DMS114 treated with DMSO at 0.1 percent for 48 hours (cell line): Measurements from ENCODE around the gene MAP2K7.
"Not testable (repeated sequence)": the region's sequence is repeated elsewhere in the genome, so short reads cannot be mapped to it uniquely, and the experiment has no call there.

Source experiments
- DNase-seq: peaks from one replicate; lab custom pipeline; 2025; ENCODE audit not compliant: unreplicated experiment; lab: John Stamatoyannopoulos, UW

MAP2K7 gene

DNA sequence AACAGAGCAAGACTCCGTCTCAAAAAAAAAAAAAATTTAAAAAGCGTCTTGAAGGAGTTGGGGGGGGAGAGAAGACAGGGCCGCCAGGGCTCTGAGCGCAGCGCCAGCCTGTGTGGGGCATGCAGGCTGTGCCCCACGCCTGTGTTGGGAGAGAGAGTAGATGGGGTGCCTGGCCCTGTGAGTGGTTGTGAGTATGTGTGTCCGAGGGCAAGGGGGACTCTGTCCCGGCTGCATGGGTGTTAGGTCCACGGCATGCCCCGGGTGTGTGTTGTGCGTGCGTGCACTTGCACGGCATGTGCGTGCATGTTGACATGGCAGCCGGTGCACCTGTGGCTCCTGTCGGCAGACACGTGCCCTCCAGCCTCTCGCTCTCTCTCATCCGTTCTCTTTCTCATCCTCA is 3.4 kb downstream of the MAP2K7 start:
- DNase-seq = no peak

GRCh38 chr19:7907544-7907943 is 3.9 kb downstream of the MAP2K7 start:
- no peak for DNase-seq

DNA sequence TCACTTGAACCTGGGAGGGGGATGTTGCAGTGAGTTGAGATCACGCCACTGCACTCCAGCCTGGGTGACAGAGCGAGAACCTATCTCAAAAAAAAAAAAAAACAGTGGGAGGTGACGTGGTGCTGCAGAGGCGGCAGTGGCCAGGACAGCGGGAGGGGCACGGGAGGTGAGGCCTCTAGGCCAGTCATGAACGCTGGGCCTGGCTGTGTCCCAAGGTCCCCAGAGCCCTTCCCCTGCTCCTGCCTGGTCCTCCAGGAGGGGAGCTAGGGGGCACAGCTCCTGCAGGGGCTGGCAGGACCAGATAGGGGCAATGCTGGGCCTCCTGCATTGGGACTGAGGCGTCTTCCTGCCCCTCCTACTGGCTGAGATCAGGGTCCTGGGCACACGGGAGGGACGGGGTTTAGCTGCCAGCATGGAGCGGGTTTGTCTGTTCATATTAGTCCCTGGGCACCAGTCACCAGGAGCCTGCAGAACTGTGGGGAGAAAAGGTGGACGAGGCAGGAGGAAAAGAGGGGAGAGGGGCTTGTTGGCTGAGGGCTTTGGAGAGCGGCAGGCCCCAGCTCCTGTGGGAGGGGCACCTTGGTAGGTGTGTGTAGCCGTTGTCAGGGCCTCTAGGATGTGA is 4.5 kb downstream of the MAP2K7 start:
- DNase-seq = no peak

GRCh38 chr19:7908742-7909461 is 5.2 kb downstream of the MAP2K7 start:
- DNase-seq = no peak

DNA sequence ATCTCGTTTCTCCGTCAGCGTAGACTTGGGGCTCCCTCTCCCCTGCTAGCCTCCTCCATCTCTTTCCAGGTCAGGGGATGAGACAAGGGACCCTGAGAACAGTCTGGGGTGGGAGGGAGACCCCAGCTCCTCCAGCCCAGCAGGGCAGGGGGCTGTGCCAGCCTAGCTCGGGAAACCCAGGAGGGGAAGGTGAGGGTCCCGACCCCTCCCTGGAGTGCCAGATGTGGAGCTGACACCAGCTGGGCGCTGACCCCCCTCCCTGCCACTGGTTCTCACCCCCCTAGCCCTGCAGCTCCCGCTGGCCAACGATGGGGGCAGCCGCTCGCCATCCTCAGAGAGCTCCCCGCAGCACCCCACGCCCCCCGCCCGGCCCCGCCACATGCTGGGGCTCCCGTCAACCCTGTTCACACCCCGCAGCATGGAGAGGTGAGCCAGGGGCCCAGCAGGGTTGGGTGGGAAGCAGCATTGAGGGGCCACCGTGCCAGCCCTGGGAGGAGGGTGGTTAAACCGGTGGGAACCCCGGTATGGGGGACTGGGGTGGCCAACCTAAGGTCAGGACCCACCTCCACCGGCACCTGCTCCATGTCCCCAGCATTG is 5.9 kb downstream of the MAP2K7 start:
- no peak for DNase-seq

DNA sequence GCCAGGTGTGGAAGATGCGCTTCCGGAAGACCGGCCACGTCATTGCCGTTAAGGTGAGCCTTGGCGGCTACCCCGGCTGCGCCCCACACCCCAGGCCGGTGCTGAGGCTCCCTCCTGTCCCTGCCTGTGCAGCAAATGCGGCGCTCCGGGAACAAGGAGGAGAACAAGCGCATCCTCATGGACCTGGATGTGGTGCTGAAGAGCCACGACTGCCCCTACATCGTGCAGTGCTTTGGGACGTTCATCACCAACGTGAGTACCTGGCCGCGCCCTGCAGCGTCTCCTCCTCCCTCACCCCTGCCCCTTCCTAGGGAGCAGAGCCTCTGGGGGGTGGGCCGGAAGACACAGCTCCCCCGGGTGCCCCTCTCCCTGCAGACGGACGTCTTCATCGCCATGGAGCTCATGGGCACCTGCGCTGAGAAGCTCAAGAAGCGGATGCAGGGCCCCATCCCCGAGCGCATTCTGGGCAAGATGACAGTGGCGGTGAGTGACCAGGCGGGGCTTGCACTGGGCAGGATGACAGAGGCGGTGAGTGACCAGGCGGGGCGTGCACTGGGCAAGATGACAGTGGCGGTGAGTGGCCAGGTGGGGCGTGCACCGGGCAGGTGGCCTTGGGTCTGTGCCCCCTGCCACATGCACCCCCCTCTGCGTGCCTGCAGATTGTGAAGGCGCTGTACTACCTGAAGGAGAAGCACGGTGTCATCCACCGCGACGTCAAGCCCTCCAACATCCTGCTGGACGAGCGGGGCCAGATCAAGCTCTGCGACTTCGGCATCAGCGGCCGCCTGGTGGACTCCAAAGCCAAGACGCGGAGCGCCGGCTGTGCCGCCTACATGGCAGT is 6.9 kb downstream of the MAP2K7 start:
- no peak for DNase-seq

DNA sequence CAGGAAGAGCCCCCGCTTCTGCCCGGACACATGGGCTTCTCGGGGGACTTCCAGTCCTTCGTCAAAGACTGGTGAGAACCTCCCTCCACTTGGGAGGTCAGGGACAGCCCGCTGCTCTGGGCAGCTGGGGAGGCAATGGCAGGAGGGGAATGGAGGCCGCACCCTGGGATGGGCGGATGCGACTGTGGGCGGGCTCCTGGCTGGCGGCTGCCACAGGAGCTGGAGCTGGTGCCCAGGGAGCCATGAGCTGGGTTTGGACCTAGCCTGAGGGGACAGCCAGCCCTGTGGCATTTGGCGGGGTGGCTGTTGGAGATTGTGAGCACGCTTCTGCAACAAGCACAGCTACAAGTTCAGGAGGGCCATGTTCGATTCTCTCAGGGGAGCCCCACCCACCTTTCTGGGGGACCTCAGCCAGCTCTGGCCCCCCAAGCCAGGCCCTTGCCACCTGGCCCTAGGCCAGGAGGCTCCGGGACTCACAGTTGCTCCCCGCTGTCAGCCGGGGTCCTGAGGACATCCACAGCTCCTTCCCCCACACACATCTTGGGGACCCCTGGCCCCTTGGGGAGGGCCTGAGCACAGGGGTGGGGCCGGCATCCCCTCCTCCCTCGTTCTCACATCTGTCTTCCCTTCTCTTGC is 7.9 kb downstream of the MAP2K7 start:
- no peak for DNase-seq

DNA sequence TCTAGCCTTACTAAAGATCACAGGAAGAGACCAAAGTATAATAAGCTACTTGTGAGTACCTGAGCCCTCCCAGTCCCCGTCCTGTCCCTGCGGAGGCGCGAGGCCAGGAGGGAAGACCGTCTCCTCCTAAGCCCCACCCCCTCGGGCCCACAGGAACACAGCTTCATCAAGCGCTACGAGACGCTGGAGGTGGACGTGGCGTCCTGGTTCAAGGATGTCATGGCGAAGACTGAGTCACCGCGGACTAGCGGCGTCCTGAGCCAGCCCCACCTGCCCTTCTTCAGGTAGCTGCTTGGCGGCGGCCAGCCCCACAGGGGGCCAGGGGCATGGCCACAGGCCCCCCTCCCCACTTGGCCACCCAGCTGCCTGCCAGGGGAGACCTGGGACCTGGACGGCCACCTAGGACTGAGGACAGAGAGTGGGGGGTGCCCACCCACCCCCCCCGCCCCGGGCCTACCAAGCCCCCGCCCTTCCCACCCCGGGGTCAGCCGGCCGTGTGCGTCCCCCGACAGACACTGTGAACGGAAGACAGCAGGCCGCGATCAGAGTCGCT is 8.5 kb downstream of the MAP2K7 start:
- no peak for DNase-seq

DNA sequence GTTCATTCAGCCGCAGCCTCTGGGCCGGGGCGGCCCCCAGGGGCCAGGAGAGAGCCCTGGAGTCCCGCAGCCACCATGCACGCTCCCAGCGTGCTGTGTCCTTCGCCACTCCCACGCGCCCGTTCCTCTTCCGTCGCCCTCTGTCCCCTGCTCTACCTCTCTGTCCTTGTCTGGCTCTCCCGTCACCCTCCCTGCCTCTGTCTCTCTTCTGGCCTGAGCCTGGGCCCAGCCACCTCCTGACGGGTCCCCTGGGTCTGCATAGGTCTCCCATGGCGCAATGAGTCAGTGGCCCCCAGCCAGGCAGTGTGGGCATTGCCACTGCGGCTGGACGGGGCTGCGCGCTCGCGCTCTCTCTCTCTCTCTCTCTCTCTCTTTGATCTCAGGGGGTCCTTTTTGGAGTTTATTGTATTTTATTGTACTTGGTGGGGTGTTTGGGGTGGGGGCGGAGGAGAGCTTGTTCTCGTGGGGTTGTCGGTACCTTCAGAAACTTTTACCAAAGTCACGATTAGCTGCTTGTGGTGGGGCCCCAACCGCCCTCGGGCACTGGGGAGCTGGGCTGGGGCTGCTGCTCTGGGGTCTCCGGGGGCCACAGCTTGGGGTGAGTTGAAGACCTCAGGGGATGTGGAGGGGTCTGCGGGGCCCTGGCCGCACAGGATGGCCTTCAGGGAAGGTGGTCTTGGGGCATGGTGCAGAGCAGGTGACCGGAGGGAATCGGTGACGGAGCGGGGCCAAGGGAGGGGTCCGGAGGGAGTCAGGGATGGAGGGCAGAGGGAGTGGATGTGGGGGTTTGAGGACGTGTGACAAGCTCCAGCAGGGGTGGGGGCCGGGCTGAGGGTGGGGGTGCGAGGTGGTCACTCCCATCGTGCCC is 9.3 kb downstream of the MAP2K7 start:
- no peak for DNase-seq

DNA sequence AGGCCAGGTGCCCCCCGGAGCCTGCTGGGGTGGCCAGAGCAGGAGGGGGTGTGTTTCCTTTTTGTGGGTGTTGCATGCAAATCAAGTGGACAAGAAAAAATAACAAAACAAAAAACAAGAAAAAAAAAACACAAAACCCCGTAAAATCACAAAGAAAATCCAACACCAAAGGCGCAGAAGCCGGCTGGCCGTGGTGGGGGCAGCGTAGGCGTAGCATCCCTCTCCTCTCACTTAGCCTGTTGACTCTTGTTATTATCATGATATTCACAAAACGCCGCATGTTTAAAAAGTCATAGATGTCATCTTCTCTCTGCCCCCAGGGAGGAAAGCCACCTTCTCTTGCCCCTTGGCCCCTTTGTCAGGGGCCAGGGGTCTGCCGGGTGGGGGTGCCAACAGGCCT is 10.0 kb downstream of the MAP2K7 start:
- DNase-seq = no peak

- no peak for DNase-seq
Observed at GRCh38 chr19:7914099-7914498, 10.4 kb downstream of the MAP2K7 start.

GRCh38 chr19:7914598-7915045 is 10.9 kb downstream of the MAP2K7 start, which contains the start of gene TGFBR3L:
TGFBR3L (plus strand) TSS chr19:7914830.
- DNase-seq = no peak

- DNase-seq = no peak
Observed at GRCh38 chr19:7915250-7916102, 11.8 kb downstream of the MAP2K7 start.

DNA sequence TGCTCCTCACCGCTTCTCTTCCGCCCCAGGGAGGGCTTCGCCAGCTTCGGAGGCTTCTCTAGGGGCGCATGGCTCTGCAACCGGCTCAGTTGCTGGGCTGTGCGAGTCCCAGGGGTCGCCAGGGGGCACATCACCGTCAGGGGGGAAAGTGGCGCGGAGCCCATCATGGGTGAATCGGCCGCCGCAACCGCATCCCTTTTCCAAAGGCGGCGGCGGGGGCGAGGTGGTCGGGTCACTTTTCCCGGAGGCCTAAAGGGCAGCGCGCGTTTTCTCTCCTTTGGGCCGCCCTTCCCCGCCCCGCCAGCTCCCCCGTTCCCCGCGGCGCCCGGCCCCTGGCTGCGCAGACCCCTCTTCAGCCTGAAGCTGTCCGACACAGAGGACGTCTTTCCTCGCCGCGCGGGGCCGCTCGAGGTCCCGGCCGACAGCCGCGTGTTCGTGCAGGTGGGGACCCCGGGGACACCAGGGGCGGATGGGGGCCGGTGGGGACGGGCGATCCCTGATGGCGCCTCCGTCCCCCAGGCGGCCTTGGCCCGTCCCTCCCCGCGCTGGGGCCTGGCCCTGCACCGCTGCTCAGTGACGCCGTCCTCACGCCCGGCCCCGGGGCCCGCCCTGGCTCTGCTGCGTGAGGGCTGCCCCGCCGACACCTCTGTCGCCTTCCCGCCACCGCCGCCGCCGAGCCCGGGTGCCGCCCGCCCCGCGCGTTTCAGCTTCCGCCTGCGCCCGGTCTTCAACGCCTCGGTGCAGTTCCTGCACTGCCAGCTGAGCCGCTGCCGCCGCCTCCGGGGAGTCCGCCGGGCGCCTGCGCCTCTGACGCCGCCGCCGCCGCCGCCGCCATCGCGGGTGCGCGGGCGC is 12.7 kb downstream of the MAP2K7 start:
- DNase-seq = no peak

DNA sequence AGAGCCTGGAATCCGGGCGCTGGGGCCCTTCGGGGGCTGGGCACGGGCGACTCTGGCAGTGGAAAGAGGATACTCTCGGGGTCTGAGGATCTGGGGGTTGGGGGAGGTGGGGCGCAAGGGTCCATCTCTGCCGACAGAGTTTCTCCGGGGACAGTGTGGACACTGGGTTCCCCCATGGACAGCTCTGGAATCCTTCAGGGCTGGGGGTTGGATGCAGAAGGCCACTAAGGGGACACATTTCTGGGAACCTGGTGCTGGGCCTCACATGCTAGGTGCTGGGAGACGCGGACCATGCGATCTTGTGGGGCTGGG is 13.2 kb downstream of the MAP2K7 start:
- no peak for DNase-seq

GRCh38 chr19:7917267-7918061 is 13.8 kb downstream of the MAP2K7 start:
- no peak for DNase-seq

GRCh38 chr19:7918062-7918614 is 14.5 kb downstream of the MAP2K7 start:
- DNase-seq = not testable (repeated sequence)
